GM12878 (cell line): ENCODE measurements around the gene PITPNM3. TPM values are rescaled to one million over a fixed set of nuclear protein-coding genes. Genes with fewer than 3 reads are reported as not detected.

Source experiments
- ATAC-seq: fragments of 200-7000 bp; cut with Tn5 transposase; 3 replicates; pipeline ENCODE4 v1.9.1; 2020; ENCODE audit warnings: mild to moderate bottlenecking, moderate library complexity
- BruUV-seq: library from RNA; stranded (reverse); fragments of 400-500 nt; replicated peaks from 2 replicates; lab custom pipeline; 2021; lab: Mats Ljungman, UMichigan
- CTCF ChIA-PET: fragments of 300-600 bp; sonication (Branson Sonifier 250); formaldehyde crosslinking; extraction: SDS; loops from one replicate; lab custom pipeline; 2021; ENCODE audit warnings: inconsistent platforms; lab: Yijun Ruan, JAX
- POLR2A ChIA-PET: fragments of 350-600 bp; formaldehyde crosslinking; extraction: SDS; loops from one replicate; lab custom pipeline; 2021; ENCODE audit warnings: inconsistent platforms; lab: Charles Lee
- RAD21 ChIA-PET: fragments of 300-600 bp; sonication (Branson Sonifier 250); formaldehyde crosslinking; loops from one replicate; lab custom pipeline; 2023; ENCODE audit warnings: antibody characterized with exemption; ENCODE audit not compliant: unreplicated experiment; lab: Charles Lee
- SMC1A ChIA-PET: fragments of 300-600 bp; sonication (Branson Sonifier 250); formaldehyde crosslinking; loops from one replicate; lab custom pipeline; 2023; ENCODE audit not compliant: unreplicated experiment, uncharacterized antibody; lab: Charles Lee
- DNase-seq: peaks from one replicate; pipeline ENCODE4 v3.0.0-alpha.2; 2011; ENCODE audit warnings: low read depth, low spot score
- FAIRE-seq: peaks from 3 replicates; lab custom pipeline; 2011; peaks lifted over from hg19 to GRCh38; lab: Jason Lieb, UNC
- H2AFZ ChIP-seq: 2 replicates; pipeline ENCODE4 v1.6.0; 2011; ENCODE audit warnings: low read depth, low read length, control low read depth; ENCODE audit not compliant: control insufficient read depth
- H3K27ac ChIP-seq: 2 replicates; pipeline ENCODE4 v1.5.1; 2011; ENCODE audit warnings: control low read depth; ENCODE audit not compliant: control insufficient read depth, insufficient read depth
- H3K27me3 ChIP-seq, 2 experiments: replicated peaks in 1 of 2; 2 replicates each; pipeline versions ENCODE4 v1.6.0 to v1.6.1; 2011; ENCODE audit warnings: low read length in 1 of 2; ENCODE audit not compliant: control insufficient read depth in 2 of 2, insufficient read depth in 2 of 2
- H3K36me3 ChIP-seq, 2 experiments: 2 replicates each; pipeline ENCODE4 v1.5.1; 2011; ENCODE audit warnings: low read length in 1 of 2; ENCODE audit not compliant: control insufficient read depth in 2 of 2, insufficient read depth in 2 of 2
- H3K4me1 ChIP-seq: 2 replicates; pipeline ENCODE4 v1.6.1; 2011; ENCODE audit warnings: mild to moderate bottlenecking, low read length, moderate library complexity, mixed read lengths; ENCODE audit not compliant: control insufficient read depth, insufficient read depth
- H3K4me2 ChIP-seq: 2 replicates; pipeline ENCODE4 v1.6.0; 2011; ENCODE audit warnings: control low read depth; ENCODE audit not compliant: control insufficient read depth, insufficient read depth
- H3K4me3 ChIP-seq: fragments of 200-600 bp; sonication (generic); 2 replicates; pipeline ENCODE4 v1.5.1; 2016
- H3K79me2 ChIP-seq: 2 replicates; pipeline ENCODE4 v1.6.0; 2011; ENCODE audit warnings: low read length; ENCODE audit not compliant: control insufficient read depth, insufficient read depth
- H3K9ac ChIP-seq: 2 replicates; pipeline ENCODE4 v1.8.0; 2011; ENCODE audit warnings: low read length, control low read depth, mixed read lengths; ENCODE audit not compliant: control insufficient read depth, insufficient read depth
- H3K9me3 ChIP-seq: replicated peaks from 3 replicates; pipeline ENCODE4 v1.5.1; 2011; ENCODE audit warnings: mild to moderate bottlenecking, low read length; ENCODE audit not compliant: control insufficient read depth, insufficient read depth
- H4K20me1 ChIP-seq: 2 replicates; pipeline ENCODE4 v1.6.0; 2011; ENCODE audit not compliant: control insufficient read depth, insufficient read depth
- BRCA1 ChIP-seq: IDR thresholded peaks from 2 replicates; pipeline ENCODE4 v1.6.1; 2011; ENCODE audit warnings: low read depth, low read length, improper control_type of control experiment
- CBFB ChIP-seq: IDR thresholded peaks from 2 replicates; pipeline ENCODE4 v1.6.1; 2016; ENCODE audit warnings: antibody characterized with exemption, low read depth
- CHD4 ChIP-seq: fragments of 200-600 bp; sonication (generic); IDR thresholded peaks from 2 replicates; pipeline ENCODE4 v1.6.1; 2016; ENCODE audit warnings: mild to moderate bottlenecking
- ESRRA ChIP-seq: IDR thresholded peaks from 2 replicates; pipeline ENCODE4 v1.6.1; 2012; ENCODE audit warnings: mild to moderate bottlenecking, low read length, improper control_type of control experiment
- NFYA ChIP-seq: IDR thresholded peaks from 2 replicates; pipeline ENCODE4 v1.6.1; 2011; ENCODE audit warnings: low read depth, mild to moderate bottlenecking, low read length, improper control_type of control experiment, borderline replicate concordance
- SMC3 ChIP-seq: IDR thresholded peaks from 2 replicates; pipeline ENCODE4 v1.6.1; 2011; ENCODE audit warnings: low read length, improper control_type of control experiment, borderline replicate concordance
- WGBS: methylation state at CpG from one replicate; pipeline ENCODE4 v1.1.6; 2016; ENCODE audit warnings: low lambda C conversion rate; ENCODE audit not compliant: insufficient replicate concordance, insufficient coverage; ENCODE audit errors: missing lambda C conversion rate; 5-methylcytosine and 5-hydroxymethylcytosine counted together
- in situ Hi-C: fragments of 300-500 bp; cut with MboI; formaldehyde crosslinking; loops from 9 replicates; pipeline ENCODE4 v1.14.3; 2018; ENCODE audit warnings: mixed read lengths
- intact Hi-C: fragments of 100-400 bp; cut with micrococcal nuclease; formaldehyde crosslinking; loops from one replicate; pipeline ENCODE4 v1.14.2; 2022; ENCODE audit not compliant: unreplicated experiment
- polyA plus RNA-seq, 11 experiments: library from polyadenylated mRNA; depleted of rRNA in 4 of 11; unstranded in 6 of 11; stranded (reverse) in 5 of 11; fragments of >200 nt; fragmentation: Nextera tagmentation in 4 of 11; fragmentation: Illumina TruSeq in 1 of 11; extraction: Ambion mirVana in 4 of 11; extraction: Trizol in 1 of 11; gene quantifications; 1 replicate in 1 of 11; 2 replicates in 10 of 11; pipeline versions ENCODE4 v1.2.1 to v1.2.3, GENCODE V29; 2011 to 2016; ENCODE audit warnings: inconsistent platforms in 2 of 11, missing spikeins in 2 of 11, low read depth in 1 of 11
- total RNA-seq, 4 experiments: library from RNA; depleted of rRNA in 3 of 4; stranded (reverse); fragments of >200 nt in 3 of 4; fragmentation: Illumina TruSeq in 1 of 4; extraction: Trizol in 1 of 4; gene quantifications; 2 replicates each; pipeline versions ENCODE4 v1.2.1 to v1.2.3, GENCODE V29; 2013 to 2021
- TF ChIP-seq, protein P1 (sequence below): fragments of 450-650 bp; formaldehyde crosslinking; IDR thresholded peaks from 2 replicates; pipeline ENCODE4 v1.5.0; 2022; ENCODE audit warnings: mild to moderate bottlenecking, missing genetic modification characterization
- TF ChIP-seq, protein P2 (sequence below): IDR thresholded peaks from 2 replicates; pipeline ENCODE4 v1.6.1; 2012; ENCODE audit warnings: mild to moderate bottlenecking, low read depth, low read length
- TF ChIP-seq, protein P3 (sequence below): IDR thresholded peaks from 2 replicates; pipeline ENCODE4 v1.6.1; 2011; ENCODE audit warnings: borderline replicate concordance, low read depth, mild to moderate bottlenecking, moderate library complexity, low read length; ENCODE audit not compliant: insufficient read depth, poor library complexity, severe bottlenecking
- TF ChIP-seq, protein P4 (sequence below): fragments of 450-650 bp; IDR thresholded peaks from 2 replicates; pipeline ENCODE4 v1.6.1; 2016; ENCODE audit warnings: mild to moderate bottlenecking

Gene PITPNM3
- total and polyA plus RNA-seq, 10 of the 15 experiments (the other 5 are each of a cell fraction or from before 2014, with no cell fraction given): 0.02 to 0.49 (median 0.19) TPM; not detected in 1

DNA sequence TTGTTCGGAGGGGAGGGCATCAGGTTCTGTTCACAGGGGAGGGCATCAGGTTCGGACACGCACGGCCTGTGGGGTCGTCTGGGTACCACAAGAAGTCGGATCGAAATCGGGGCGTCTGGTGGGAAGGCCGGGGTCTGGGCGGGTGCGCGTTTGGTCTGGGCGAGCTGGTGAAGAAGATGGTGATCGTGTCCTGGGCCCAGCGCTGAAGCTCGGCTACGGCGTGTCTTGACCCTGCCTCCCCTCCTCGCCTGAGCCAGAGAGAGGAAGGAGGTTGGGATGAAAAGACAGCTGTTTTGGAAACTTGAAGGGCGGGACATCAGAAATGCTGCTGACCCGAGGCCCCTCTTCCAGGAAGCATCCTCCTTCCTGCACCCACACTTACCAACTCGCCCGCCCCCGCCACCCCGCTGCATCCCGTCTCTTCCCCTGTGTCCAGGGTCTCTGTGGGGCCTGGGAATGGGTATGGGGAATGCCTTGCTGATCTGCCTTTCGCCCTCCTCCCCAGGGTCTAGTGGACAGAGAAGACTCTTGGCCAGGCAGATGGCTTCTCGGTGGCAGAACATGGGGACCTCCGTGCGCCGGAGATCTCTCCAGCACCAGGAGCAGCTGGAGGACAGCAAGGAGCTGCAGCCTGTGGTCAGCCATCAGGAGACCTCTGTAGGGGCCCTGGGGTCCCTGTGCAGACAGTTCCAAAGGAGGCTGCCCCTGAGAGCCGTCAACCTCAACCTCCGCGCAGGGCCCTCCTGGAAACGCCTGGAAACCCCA, 111.6 kb downstream of the PITPNM3 start:
- Histone ChIP-seq H3K79me2 (no peaks in the 10 kb centered on the region), H3K9me3 (no peaks in the 10 kb centered on the region), H2AFZ (peak overlapping the region; percentile 58), H3K36me3 (peaks cover 0 to 3% of the 10 kb centered on the region in 2 experiments; a peak in 1 of 4 replicates), H3K4me3 (peak overlapping the region; percentile 60; the same call in 1 of the 2 replicates), H3K27ac (peak overlapping the region; percentile 33; the same call in 1 of the 2 replicates), H3K4me1 (peaks cover 8% of the 10 kb centered on the region), H3K4me2 (peak overlapping the region; percentile 89), H3K27me3 (no peaks in the 10 kb centered on the region), H4K20me1 (no peaks in the 10 kb centered on the region), H3K9ac (peak overlapping the region; percentile 67)
- WGBS: 47% methylated on average over 36 of the region's 36 CpGs
- in situ Hi-C loops: no loop called here
- intact Hi-C loops: no loop called here
- ChIA-PET SMC1A (no interaction called here), POLR2A (interaction anchor here (0.5 to 0.6 kb wide), 2 partner anchors 80 to 1160 kb away, joined by 3 read pairs; no protein-coding TSS in a partner anchor), RAD21 (interaction anchor here (0.9 kb wide), 1 partner anchor 638 kb away, joined by 3 read pairs; no protein-coding TSS in a partner anchor), CTCF (interaction anchor here (1.0 kb wide), 1 partner anchor 9 kb away, joined by 3 read pairs; no protein-coding TSS in a partner anchor)
- no peak for FAIRE-seq
- no peak for DNase-seq
- no peak for ATAC-seq
- BruUV-seq: no TSS peak
- TF ChIP-seq BRCA1 (no peak), CHD4 (no peak), SMC3 (no peak), ESRRA (no peak), CBFB (no peak), NFYA (no peak)
- TF ChIP-seq, protein P1, sequence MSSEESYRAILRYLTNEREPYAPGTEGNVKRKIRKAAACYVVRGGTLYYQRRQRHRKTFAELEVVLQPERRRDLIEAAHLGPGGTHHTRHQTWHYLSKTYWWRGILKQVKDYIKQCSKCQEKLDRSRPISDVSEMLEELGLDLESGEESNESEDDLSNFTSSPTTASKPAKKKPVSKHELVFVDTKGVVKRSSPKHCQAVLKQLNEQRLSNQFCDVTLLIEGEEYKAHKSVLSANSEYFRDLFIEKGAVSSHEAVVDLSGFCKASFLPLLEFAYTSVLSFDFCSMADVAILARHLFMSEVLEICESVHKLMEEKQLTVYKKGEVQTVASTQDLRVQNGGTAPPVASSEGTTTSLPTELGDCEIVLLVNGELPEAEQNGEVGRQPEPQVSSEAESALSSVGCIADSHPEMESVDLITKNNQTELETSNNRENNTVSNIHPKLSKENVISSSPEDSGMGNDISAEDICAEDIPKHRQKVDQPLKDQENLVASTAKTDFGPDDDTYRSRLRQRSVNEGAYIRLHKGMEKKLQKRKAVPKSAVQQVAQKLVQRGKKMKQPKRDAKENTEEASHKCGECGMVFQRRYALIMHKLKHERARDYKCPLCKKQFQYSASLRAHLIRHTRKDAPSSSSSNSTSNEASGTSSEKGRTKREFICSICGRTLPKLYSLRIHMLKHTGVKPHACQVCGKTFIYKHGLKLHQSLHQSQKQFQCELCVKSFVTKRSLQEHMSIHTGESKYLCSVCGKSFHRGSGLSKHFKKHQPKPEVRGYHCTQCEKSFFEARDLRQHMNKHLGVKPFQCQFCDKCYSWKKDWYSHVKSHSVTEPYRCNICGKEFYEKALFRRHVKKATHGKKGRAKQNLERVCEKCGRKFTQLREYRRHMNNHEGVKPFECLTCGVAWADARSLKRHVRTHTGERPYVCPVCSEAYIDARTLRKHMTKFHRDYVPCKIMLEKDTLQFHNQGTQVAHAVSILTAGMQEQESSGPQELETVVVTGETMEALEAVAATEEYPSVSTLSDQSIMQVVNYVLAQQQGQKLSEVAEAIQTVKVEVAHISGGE (CRISPR knock-in tag): no peak
- TF ChIP-seq, protein P2, sequence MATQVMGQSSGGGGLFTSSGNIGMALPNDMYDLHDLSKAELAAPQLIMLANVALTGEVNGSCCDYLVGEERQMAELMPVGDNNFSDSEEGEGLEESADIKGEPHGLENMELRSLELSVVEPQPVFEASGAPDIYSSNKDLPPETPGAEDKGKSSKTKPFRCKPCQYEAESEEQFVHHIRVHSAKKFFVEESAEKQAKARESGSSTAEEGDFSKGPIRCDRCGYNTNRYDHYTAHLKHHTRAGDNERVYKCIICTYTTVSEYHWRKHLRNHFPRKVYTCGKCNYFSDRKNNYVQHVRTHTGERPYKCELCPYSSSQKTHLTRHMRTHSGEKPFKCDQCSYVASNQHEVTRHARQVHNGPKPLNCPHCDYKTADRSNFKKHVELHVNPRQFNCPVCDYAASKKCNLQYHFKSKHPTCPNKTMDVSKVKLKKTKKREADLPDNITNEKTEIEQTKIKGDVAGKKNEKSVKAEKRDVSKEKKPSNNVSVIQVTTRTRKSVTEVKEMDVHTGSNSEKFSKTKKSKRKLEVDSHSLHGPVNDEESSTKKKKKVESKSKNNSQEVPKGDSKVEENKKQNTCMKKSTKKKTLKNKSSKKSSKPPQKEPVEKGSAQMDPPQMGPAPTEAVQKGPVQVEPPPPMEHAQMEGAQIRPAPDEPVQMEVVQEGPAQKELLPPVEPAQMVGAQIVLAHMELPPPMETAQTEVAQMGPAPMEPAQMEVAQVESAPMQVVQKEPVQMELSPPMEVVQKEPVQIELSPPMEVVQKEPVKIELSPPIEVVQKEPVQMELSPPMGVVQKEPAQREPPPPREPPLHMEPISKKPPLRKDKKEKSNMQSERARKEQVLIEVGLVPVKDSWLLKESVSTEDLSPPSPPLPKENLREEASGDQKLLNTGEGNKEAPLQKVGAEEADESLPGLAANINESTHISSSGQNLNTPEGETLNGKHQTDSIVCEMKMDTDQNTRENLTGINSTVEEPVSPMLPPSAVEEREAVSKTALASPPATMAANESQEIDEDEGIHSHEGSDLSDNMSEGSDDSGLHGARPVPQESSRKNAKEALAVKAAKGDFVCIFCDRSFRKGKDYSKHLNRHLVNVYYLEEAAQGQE: no peak
- TF ChIP-seq, protein P3, sequence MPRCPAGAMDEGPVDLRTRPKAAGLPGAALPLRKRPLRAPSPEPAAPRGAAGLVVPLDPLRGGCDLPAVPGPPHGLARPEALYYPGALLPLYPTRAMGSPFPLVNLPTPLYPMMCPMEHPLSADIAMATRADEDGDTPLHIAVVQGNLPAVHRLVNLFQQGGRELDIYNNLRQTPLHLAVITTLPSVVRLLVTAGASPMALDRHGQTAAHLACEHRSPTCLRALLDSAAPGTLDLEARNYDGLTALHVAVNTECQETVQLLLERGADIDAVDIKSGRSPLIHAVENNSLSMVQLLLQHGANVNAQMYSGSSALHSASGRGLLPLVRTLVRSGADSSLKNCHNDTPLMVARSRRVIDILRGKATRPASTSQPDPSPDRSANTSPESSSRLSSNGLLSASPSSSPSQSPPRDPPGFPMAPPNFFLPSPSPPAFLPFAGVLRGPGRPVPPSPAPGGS: no peak
- TF ChIP-seq, protein P4, sequence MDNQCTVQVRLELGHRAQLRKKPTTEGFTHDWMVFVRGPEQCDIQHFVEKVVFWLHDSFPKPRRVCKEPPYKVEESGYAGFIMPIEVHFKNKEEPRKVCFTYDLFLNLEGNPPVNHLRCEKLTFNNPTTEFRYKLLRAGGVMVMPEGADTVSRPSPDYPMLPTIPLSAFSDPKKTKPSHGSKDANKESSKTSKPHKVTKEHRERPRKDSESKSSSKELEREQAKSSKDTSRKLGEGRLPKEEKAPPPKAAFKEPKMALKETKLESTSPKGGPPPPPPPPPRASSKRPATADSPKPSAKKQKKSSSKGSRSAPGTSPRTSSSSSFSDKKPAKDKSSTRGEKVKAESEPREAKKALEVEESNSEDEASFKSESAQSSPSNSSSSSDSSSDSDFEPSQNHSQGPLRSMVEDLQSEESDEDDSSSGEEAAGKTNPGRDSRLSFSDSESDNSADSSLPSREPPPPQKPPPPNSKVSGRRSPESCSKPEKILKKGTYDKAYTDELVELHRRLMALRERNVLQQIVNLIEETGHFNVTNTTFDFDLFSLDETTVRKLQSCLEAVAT: no peak
